ENCODE data around the gene ARHGAP15. TPM values are rescaled to one million over a fixed set of nuclear protein-coding genes. Genes with fewer than 3 reads are reported as not detected.

The ARHGAP15 gene
- total RNA-seq, 3 donors from 2014 or later (not counting 1 experiment from before 2014, with no cell fraction given) = 148 to 168 (median 165) TPM

DNA sequence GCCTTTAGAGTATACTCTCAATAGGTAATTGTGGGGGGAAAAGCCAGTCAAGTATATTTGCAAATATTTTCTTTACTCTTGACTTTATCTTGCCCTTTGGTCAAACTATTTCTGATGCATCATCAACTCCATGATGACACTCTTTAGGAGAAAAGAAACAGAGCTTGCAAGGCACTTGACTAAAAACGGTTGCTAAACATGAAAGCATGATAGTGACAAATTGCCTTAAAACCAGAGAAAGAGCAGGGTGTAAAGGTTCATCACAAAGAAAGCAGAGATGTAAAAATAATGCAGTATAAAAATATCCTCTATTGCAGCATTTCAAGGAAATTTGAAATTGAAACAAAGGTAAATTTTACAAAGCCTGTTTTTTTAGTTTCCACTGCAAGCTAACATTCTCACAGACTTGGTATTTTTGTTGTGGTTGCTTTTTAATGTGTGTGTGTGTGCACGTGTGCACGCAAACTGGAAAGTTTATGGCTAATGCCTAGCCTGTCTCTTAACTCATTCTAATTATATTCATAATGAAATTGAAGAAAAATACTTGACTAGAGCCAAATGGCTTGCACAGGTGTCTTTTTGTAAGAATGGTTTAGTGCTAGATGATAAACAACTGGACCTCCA lies 503.6 kb downstream of the ARHGAP15 start:
- Histone ChIP-seq H3K27me3 (ENCODE audit: control insufficient read depth, insufficient read depth, low read length) (no peaks in the 10 kb centered on the region), H3K27ac (ENCODE audit: low read length) (no peak overlapping the region), H3K9me3 (ENCODE audit: control insufficient read depth, insufficient read depth, low read length) (peaks cover 5% of the 10 kb centered on the region), H3K36me3 (ENCODE audit: control insufficient read depth, insufficient read depth, low read length) (peaks cover 25% of the 10 kb centered on the region), H3K4me3 (ENCODE audit: low read length) (no peak overlapping the region), H3K4me1 (ENCODE audit: control insufficient read depth, insufficient read depth, low read length) (no peaks in the 10 kb centered on the region)
- H3K9me3 Mint-ChIP-seq = peaks cover 0 to 3% of the 10 kb centered on the region in 2 donors
- H3K36me3 Mint-ChIP-seq = peaks cover 31% of the 10 kb centered on the region
- intact Hi-C loops (cut with micrococcal nuclease) = no loop called here
- DNase-seq (no peak), ATAC-seq (no peak)
- no peak overlapping the region for H3K4me3 Mint-ChIP-seq
- 67% methylated on average over 1 of the region's 3 CpGs for WGBS (ENCODE audit: insufficient coverage)
- peaks cover 15 to 20% of the 10 kb centered on the region in 2 donors for H3K4me1 Mint-ChIP-seq
- no peaks in the 10 kb centered on the region for H3K27me3 Mint-ChIP-seq (ENCODE audit: low read depth in 2 of 2)
- H3K27ac Mint-ChIP-seq = peak overlapping the region in 1 of 2 donors; percentile 16
- TF ChIP-seq, protein P1, sequence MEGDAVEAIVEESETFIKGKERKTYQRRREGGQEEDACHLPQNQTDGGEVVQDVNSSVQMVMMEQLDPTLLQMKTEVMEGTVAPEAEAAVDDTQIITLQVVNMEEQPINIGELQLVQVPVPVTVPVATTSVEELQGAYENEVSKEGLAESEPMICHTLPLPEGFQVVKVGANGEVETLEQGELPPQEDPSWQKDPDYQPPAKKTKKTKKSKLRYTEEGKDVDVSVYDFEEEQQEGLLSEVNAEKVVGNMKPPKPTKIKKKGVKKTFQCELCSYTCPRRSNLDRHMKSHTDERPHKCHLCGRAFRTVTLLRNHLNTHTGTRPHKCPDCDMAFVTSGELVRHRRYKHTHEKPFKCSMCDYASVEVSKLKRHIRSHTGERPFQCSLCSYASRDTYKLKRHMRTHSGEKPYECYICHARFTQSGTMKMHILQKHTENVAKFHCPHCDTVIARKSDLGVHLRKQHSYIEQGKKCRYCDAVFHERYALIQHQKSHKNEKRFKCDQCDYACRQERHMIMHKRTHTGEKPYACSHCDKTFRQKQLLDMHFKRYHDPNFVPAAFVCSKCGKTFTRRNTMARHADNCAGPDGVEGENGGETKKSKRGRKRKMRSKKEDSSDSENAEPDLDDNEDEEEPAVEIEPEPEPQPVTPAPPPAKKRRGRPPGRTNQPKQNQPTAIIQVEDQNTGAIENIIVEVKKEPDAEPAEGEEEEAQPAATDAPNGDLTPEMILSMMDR (IDR thresholded peaks at IDR 0.05) = no peak

DNA sequence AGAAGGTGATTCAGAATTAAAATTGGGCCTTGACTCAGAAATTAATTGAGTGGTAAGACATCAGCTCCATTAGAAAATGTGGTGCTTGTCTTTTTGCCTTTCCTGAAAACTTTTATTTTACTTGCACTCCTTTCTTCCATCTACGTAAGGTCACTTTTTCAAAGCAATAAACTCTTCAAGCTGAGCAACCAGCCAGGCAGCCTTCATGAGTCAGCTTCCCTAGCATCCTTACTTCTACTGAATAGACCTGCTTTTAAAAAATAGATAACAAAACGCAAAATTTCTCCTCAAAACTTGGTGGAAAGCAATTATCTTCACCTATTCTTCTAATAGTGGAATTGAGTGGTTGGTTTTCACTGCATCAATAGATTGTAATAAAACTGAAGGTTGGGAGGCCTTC lies 504.2 kb downstream of the ARHGAP15 start:
- no peaks in the 10 kb centered on the region for H3K4me1 ChIP-seq (ENCODE audit: control insufficient read depth, insufficient read depth, low read length)
- TF ChIP-seq, protein P1 (IDR thresholded peaks at IDR 0.05) = no peak
- peaks cover 25% of the 10 kb centered on the region for H3K36me3 ChIP-seq (ENCODE audit: control insufficient read depth, insufficient read depth, low read length)
- H3K9me3 ChIP-seq (ENCODE audit: control insufficient read depth, insufficient read depth, low read length) = peaks cover 5% of the 10 kb centered on the region
- Mint-ChIP-seq H3K4me1 (peaks cover 9 to 16% of the 10 kb centered on the region in 2 donors), H3K27ac (no peak overlapping the region), H3K36me3 (peaks cover 25% of the 10 kb centered on the region), H3K4me3 (no peak overlapping the region), H3K27me3 (ENCODE audit: low read depth in 2 of 2) (no peaks in the 10 kb centered on the region), H3K9me3 (peaks cover 0 to 3% of the 10 kb centered on the region in 2 donors)
- DNase-seq (no peak), ATAC-seq (no peak)
- no peak overlapping the region for H3K4me3 ChIP-seq (ENCODE audit: low read length)
- no peaks in the 10 kb centered on the region for H3K27me3 ChIP-seq (ENCODE audit: control insufficient read depth, insufficient read depth, low read length)
- intact Hi-C loops (cut with micrococcal nuclease) = no loop called here
- WGBS (ENCODE audit: insufficient coverage) = no CpG with 5 or more reads among the region's 2 CpGs
- no peak overlapping the region for H3K27ac ChIP-seq (ENCODE audit: low read length)

DNA sequence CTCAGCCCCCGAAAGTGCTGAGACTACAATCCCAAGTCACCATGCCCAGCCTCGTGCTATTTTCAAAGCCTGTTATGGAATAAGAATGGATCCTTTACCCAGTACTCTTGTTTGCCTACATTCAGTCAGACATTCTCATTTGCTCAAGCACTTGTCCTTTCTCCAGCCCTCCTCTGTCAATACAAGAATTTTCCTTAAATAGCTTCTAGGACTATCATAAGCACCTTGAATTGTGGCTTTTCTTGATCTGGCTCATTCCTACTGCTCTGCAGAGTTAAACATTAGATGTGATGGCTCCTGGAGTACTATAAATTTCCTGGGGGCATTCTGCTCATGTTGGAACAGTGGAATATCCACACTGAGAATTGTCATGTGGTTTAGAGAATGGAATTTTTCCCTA lies 506.1 kb downstream of the ARHGAP15 start:
- no peaks in the 10 kb centered on the region for H3K4me1 ChIP-seq (ENCODE audit: control insufficient read depth, insufficient read depth, low read length)
- no peak overlapping the region for H3K4me3 Mint-ChIP-seq
- no peak overlapping the region for H3K4me3 ChIP-seq (ENCODE audit: low read length)
- ATAC-seq = no peak
- TF ChIP-seq, protein P1 (IDR thresholded peaks at IDR 0.05) = no peak
- intact Hi-C loops (cut with micrococcal nuclease) = no loop called here
- peaks cover 4 to 11% of the 10 kb centered on the region in 2 donors for H3K4me1 Mint-ChIP-seq
- H3K27me3 ChIP-seq (ENCODE audit: control insufficient read depth, insufficient read depth, low read length) = no peaks in the 10 kb centered on the region
- H3K9me3 ChIP-seq (ENCODE audit: control insufficient read depth, insufficient read depth, low read length) = peaks cover 5% of the 10 kb centered on the region
- 100% methylated on average over 2 of the region's 2 CpGs for WGBS (ENCODE audit: insufficient coverage)
- H3K9me3 Mint-ChIP-seq = peaks cover 0 to 3% of the 10 kb centered on the region in 2 donors
- H3K27ac ChIP-seq (ENCODE audit: low read length) = no peak overlapping the region
- no peak overlapping the region for H3K27ac Mint-ChIP-seq
- H3K27me3 Mint-ChIP-seq (ENCODE audit: low read depth in 2 of 2) = no peaks in the 10 kb centered on the region
- DNase-seq = no peak
- peaks cover 25% of the 10 kb centered on the region for H3K36me3 ChIP-seq (ENCODE audit: control insufficient read depth, insufficient read depth, low read length)
- H3K36me3 Mint-ChIP-seq = peaks cover 20% of the 10 kb centered on the region

DNA sequence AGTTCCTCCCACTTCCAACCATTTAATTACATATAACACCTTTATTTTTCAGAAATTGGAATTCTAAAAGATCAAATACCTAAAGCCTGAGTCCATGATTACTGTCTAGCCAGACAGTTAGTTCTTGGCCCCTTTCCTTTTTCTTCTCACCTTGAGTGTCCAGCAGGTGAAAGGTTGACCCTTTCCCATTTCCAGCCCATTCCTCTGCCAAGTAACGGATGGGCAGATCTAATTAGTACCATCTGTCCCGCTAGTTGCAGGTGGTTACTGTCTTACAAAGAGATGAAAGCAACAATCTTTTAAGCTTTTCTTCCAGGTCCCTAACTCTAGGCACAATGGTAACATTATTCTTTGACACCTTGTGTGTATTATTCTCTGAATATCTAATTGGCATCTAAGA lies 506.7 kb downstream of the ARHGAP15 start:
- no peak overlapping the region for H3K4me3 Mint-ChIP-seq
- no peak for ATAC-seq
- peaks cover 0 to 3% of the 10 kb centered on the region in 2 donors for H3K9me3 Mint-ChIP-seq
- peaks cover 5% of the 10 kb centered on the region for H3K9me3 ChIP-seq (ENCODE audit: control insufficient read depth, insufficient read depth, low read length)
- TF ChIP-seq, protein P1 (IDR thresholded peaks at IDR 0.05) = no peak
- H3K27ac Mint-ChIP-seq = no peak overlapping the region
- DNase-seq = no peak
- intact Hi-C loops (cut with micrococcal nuclease) = no loop called here
- H3K4me1 ChIP-seq (ENCODE audit: control insufficient read depth, insufficient read depth, low read length) = no peaks in the 10 kb centered on the region
- no peak overlapping the region for H3K27ac ChIP-seq (ENCODE audit: low read length)
- peaks cover 20% of the 10 kb centered on the region for H3K36me3 Mint-ChIP-seq
- peaks cover 4 to 11% of the 10 kb centered on the region in 2 donors for H3K4me1 Mint-ChIP-seq
- no peaks in the 10 kb centered on the region for H3K27me3 ChIP-seq (ENCODE audit: control insufficient read depth, insufficient read depth, low read length)
- peaks cover 27% of the 10 kb centered on the region for H3K36me3 ChIP-seq (ENCODE audit: control insufficient read depth, insufficient read depth, low read length)
- WGBS (ENCODE audit: insufficient coverage) = 96% methylated on average over 2 of the region's 2 CpGs
- no peak overlapping the region for H3K4me3 ChIP-seq (ENCODE audit: low read length)
- H3K27me3 Mint-ChIP-seq (ENCODE audit: low read depth in 2 of 2) = no peaks in the 10 kb centered on the region

Measured in natural killer cell (primary cell).